ENCODE measurements around the gene SPAG7.

The SPAG7 gene

DNA sequence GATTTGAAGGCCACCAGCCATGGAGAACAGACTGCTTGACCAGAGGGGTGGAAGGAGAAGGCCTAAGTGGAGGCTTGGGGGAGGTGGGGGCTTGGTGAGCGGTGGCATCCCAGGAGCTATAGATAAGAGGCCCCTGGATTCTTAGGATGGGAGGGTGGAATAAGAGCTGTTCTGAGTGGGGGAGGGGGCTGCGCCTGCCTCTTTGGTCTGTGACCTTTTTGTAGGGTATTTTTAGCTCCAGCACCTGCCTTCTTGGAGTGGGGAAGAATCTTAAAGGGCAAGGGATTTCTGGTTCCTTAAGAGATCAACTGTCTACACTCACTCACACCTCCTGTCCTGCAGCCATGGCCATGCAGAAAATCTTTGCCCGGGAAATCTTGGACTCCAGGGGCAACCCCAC is 16.1 kb downstream of the SPAG7 start:
- H3K27ac ChIP-seq, result no peak overlapping the region

DNA sequence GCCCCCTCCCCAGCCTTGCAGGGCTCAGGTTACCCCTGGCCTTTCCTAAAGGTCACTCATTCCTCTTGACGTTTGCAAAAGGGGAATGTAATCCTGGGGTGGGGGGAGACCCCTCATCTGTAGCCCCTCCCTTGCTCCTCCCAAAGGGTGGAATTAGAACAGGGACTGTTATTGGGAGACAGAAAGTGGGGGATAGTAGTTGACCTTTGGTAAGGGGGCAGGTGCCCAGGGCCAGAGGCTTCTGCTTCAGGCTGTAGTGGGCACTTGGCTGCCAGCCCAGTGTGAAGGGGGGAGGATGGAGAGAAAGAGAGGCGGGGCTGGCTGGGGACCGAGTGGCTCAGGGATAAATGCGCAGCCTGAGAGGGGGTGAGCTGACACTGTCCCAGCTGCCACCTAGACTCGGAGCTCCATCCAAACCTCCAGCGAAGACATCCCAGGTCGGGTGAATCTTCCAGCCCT is 16.8 kb downstream of the SPAG7 start, which contains the start of gene ENO3:
ENO3 (plus strand) TSS at position 374 of the 459 bp plus-strand sequence. CDS start 711 bp downstream, outside the sequence.
- DNase-seq (ENCODE audit: low read depth, low spot score), result no peak
- peak within 1 kb of the TSS; percentile 99 for H3K27ac ChIP-seq

More for the DNA sequence above, 16.1 kb downstream of the SPAG7 start:
- DNase-seq (ENCODE audit: low read depth, low spot score), result no peak

DNA sequence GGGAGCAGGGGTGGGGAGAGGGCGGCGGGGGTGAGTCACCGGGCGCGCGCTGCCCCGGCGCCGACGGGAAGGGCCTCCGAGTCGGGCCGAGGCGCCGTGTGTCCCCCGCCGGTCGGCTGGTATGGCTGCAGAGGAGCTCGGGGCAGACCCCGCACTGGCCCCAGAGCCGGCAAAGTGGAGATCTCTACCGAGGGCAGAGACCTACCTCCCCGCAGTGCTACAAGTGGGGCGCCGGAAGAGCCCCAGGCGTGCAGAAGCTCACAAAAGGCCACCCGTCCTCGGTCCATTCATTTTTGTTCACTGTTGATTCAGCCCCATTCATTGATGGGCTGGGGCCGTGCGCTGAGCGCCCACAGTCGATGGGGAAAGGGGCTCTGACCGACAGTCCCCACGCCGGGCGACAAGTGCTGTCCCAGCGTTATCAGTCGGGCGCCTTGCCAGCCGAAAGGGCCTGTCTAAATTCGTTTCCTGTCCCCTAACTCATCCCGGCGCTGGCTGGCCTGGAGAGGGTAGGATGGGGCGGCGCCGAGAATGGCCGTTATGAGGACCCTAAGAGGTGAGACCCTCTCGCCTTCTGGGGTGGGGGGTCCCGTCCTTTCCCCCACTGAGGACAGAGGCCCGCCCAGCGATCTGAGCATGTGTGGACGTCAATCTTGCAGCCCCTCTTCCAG is 17.4 kb downstream of the SPAG7 start:
- peak overlapping the region; percentile 99 for H3K27ac ChIP-seq
- DNase-seq (ENCODE audit: low read depth, low spot score), result no peak

DNA sequence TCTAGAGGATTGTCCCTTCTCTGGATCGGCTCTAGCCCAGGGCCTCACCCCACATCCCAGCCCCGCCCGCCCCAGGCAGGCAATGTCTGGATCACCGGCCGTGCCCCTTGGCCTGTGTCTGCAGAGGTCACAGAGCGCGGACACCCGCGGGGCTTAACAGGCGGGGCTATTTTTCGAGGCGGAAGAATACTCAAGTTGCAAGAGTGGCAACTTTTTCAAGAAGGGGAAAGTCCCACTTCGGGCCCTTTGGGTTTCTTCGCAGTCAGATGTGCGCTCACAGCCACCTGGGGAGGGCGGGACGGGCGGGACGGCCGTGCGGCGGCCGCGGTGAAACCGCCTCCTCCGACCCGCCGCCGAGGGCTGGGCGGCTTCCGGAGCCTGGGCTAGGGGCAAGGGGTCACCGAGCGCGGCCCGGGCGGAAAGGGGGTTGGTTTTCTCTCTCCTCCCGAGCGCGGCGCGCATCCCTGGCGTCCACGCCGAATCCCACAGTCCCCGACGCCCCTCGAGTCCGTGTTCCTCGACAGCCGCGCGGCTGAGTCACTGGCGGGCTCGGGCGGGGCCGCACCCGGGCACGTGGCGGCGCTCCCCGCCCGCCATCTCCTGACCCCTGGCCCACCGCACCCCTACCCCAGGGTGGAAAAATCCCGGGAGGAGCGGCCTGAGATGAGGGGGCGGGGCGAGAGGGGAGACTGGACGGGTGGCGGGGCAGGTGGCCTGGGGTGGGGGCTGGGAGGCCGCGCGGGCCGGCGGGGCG is 18.1 kb downstream of the SPAG7 start:
- DNase-seq (ENCODE audit: low read depth, low spot score), result peak; percentile 37
- H3K27ac ChIP-seq, result peak overlapping the region; percentile 99

DNA sequence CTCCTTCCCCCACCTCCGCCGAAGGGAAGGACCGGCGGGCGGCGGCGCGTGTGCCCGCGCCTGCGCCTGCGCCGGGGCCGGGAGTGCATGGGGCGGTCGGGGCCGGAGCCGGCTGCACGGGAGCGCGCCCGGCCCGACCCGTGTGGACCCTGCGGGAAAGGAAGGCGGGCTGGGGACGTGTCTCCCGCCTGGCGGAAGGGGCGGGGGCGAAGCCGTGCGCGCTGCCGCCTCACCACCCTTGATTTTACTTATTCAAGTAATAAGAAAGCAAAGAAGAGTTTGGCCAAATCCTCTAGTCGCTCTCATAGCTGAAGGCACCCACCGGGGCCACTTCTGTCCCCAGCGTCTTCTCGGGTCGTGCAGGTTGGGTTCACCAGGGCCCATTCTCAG is 18.7 kb downstream of the SPAG7 start:
- H3K27ac ChIP-seq, result peak overlapping the region; percentile 99
- peak; percentile 40 for DNase-seq (ENCODE audit: low read depth, low spot score)

DNA sequence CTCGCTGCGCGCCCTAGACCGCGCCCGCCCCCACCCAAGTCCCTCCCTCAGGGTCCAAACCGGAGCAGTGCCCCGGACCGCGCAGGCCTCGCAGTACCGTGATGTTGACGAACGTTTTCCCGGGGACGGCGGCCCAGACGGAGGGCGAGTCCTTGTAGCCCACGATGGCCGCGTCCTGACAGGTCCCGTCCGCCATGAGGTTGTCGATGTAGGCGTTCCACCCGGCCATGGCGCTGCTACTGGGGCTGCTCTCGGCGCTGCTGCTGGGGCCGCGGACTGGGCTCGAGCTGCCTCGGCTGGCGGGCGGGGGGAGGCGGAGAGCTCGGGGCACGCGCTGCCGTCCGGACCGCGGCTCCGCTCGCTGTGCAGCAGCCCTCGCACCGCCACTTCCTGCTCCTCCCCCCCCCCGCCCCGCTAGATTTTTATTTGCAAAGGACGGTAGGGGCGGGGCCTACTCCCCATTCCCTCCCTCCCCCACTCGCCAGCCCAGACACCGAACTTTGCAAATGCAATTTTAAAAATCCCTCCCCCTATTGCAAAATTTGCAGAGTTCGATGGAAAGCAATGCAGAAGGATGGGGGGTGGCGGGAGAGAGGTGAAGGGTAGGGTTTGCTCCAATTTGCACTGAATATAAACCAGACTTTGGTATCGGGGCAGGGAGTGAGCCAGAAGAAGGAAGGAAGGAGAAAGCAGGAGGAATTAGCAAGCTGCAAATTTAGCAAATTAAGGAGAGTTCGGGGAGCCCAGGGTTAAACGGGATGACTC is 19.3 kb downstream of the SPAG7 start, which contains the start of gene PFN1:
PFN1 (minus strand) TSS at position 365 of the 765 bp plus-strand sequence; CDS start at position 229, 136 bp downstream.
- H3K27ac ChIP-seq, result peak within 1 kb of the TSS; percentile 99
- DNase-seq (ENCODE audit: low read depth, low spot score), result peak; percentile 53

DNA sequence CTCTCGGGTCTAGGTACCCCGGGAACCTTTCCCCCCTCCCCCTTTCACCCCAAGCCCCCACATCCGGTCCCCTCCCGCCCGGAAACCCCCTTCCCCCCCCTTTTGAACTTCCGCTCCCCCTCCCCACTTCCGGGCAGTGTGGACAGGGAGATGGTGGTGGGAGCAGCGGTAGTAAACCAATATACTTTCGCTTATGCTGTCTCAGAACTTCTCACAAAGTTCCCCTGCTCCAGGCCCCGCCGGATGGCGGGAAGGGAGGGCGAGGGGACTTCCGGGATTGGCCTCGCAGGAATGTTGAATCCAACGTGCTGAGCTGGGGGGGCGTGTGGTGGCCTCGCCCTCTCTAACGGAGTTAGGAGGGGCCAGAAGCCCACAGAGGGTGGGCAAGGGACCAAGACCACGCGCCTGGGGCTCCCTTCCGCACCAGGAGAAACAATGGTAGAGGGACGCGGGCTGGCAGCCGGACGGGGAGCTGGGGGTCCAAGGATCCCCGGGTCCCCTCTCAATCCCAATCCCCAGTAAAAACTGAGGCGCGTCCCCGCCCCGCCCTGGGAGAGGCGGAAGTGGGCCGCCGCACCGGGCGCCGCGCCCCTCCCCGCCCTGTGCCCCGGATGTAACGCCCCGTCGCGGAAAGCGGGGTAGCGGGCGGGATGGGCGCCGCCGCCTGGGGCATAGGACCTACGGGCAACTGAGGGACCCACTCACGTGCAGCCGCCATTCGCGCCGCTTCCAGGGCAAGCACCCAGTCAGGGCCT is 20.0 kb downstream of the SPAG7 start:
- no peak for DNase-seq (ENCODE audit: low read depth, low spot score)
- peak overlapping the region; percentile 99 for H3K27ac ChIP-seq

DNA sequence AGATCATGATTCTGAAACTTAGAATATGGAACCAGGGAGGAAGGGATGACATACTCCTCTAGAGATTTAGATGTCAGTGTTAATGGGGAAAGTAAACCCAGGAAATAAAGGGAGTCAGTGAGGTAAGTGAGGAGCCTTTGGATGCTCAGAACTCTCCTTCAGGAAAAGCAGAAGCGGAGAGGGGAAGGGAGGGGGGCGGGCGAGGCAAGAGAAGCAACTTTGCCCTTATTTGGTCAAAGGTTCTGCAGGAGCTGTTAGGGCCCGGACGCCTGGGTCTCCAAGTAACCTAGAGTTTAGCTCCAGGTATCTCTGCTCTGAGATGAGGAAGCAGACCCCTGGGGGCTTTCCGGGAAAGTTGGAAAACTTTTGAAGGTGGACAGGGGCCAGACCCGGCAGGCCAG is 20.6 kb downstream of the SPAG7 start:
- DNase-seq (ENCODE audit: low read depth, low spot score), result no peak
- peak overlapping the region; percentile 99 for H3K27ac ChIP-seq

DNA sequence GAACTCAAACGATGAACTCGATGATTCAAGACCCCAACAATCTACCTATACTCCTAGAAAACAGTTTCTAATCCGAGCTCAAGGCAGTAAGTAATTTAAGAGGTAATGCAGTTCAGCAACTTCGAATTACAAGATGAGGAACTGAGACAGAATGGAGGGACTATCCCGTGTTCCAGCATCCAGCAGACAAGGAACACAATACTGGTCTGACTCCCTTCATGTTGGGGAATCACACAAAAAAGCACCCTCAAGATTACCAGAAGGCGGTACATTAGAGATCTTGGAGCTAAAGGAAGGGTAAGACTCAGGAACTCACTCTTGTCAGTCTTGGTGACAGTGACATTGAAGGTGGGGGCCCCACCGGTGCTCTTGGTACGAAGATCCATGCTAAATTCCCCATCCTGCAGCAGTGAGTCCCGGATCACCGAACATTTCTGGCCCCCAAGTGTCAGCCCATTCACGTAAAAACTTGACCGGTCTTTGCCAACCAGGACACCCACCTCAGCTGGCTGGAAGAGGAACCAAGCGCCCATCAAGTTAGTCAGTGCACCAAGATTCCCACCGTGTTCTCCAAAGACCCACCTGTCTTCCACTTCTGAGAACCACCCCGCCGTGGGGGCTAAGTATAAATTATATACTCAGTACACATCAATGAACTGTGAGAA is 21.2 kb downstream of the SPAG7 start:
- H3K27ac ChIP-seq, result peak overlapping the region; percentile 99
- no peak for DNase-seq (ENCODE audit: low read depth, low spot score)

DNA sequence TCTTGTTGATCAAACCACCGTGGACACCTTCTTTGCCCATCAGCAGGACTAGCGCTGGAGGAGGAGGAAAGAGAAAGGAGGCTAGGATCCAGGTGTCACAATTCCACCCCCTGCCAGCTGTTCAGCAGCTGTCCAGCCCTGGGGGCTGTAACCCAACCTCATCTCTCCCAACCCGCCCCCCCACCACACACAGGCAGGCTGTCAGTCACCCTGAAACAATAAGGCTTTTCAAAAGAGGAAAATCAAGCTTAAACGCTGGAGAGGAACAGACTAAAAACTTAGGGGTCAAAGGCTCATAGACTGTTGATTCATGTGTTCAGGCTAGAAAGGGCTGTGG is 21.7 kb downstream of the SPAG7 start:
- H3K27ac ChIP-seq, result peak overlapping the region; percentile 99
- no peak for DNase-seq (ENCODE audit: low read depth, low spot score)

DNA sequence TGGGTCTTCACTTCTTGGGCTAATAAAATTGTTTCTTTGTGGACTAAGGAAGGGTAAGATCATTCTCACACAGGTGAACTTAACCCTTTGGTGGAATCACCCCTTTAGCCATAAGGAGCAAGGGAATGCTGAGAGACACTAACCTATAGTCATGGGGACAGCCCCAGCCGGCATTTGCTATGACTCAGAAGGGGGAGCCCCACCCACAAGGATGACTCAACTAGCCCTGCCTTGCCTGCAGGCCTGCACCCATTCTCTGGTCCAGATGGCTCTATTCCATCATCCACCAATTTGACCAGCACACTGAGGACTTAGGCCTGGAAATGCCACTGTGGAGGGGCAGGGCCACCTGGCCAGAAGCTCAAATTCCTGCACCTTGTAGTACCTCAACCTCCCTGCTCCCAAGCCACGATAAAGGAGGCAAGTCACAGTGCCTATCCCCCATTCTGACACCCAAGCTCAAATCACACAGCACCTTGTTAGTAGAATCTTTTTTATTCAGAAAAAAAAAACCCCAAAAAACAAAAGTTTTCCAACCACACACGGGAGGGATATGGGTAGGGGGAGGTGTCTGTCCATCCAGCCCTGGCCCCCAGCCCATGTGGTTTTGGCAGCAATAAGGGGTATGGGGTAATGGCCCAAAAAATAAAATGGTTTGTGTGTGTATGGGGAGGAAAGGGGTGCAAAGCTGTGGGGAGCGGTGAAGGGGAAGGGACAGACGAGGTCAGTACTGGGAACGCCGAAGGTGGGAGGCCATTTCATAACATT is 22.3 kb downstream of the SPAG7 start:
- peak; percentile 64 for DNase-seq (ENCODE audit: low read depth, low spot score)
- H3K27ac ChIP-seq, result peak overlapping the region; percentile 99

DNA sequence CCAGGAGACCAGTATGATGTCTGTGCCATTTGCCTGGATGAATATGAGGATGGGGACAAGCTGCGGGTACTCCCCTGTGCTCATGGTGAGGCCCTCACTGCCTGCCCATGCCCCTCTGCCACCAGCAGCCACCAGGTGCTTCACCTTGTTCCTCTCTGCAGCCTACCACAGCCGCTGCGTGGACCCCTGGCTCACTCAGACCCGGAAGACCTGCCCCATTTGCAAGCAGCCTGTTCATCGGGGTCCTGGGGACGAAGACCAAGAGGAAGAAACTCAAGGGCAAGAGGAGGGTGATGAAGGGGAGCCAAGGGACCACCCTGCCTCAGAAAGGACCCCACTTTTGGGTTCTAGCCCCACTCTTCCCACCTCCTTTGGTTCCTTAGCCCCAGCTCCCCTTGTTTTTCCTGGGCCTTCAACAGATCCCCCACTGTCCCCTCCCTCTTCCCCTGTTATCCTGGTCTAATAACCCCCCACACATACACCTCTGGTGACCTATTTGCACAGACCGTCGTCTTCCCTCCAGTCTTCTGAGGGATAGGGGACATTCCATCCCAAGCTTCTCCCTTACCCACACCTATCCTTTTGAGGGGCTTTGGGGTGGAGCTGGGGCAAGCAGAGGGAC is 23.0 kb downstream of the SPAG7 start:
- no peak for DNase-seq (ENCODE audit: low read depth, low spot score)
- H3K27ac ChIP-seq, result peak overlapping the region; percentile 99

DNA sequence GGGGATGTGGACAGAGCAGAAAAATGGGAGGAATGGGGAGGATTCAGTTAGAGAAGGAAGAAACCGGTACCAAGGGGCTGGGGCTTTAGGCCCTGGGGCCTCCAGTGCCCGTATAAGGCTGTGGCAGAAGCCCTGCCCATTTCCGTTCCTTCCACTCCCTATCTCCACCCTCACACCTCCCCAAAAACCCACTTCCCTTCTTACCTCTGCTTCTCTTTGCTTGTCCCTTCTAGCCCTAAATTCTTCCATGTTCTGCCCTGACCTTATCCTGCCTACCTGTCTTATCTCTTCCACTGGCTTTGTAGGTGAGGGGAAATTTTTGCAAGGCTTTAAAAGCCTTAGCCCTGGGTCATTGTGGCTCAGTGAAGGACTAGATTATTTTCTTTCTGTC is 23.5 kb downstream of the SPAG7 start:
- no peak for DNase-seq (ENCODE audit: low read depth, low spot score)
- H3K27ac ChIP-seq, result peak overlapping the region; percentile 99

DNA sequence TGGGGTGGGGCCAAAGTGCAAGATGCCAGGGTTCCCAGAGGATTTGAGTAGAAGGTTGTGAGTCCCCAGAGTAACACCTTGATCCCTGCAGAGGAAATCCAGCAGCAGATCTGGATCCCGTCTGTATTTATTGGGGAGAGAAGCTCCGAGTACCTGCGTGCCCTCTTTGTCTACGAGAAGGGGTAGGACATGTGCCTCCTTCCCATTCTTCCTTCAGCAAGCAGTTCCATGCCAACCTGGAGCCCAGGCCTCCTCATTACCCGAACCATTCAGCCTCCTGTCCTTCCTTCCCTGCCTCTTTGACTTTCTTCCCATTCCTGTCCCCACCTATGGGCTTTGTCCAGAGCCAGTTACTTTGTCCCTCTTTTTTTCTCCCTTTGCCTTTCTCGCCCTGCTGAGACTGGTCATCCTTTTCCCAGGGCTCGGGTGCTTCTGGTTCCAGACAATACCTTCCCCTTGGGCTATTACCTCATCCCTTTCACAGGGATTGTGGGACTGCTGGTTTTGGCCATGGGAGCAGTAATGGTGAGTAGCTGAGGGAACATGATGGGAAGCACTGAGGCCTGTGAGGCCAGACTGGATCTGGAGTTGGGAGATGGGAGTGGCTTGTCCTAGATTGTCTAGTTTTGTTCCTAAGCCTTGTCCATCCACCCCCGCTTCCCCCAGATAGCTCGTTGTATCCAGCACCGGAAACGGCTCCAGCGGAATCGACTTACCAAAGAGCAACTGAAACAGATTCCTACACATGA is 24.7 kb downstream of the SPAG7 start:
- peak overlapping the region; percentile 99 for H3K27ac ChIP-seq
- DNase-seq (ENCODE audit: low read depth, low spot score), result no peak

DNA sequence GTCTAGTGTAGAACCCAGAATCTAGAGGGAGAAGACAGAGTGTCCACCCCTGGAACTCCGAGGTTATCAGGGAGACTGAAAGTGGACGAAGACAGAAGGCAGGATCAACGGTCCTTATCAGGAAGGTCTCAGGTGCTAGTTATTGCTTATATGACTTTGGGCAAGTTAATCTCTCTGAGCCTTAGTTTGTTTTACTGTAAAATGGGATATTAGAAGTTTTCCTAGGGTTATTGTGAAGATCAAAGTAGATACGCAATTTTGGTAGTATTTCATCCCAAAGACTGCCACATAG is 26.4 kb downstream of the SPAG7 start:
- H3K27ac ChIP-seq, result peak overlapping the region; percentile 96
- DNase-seq (ENCODE audit: low read depth, low spot score), result no peak

DNA sequence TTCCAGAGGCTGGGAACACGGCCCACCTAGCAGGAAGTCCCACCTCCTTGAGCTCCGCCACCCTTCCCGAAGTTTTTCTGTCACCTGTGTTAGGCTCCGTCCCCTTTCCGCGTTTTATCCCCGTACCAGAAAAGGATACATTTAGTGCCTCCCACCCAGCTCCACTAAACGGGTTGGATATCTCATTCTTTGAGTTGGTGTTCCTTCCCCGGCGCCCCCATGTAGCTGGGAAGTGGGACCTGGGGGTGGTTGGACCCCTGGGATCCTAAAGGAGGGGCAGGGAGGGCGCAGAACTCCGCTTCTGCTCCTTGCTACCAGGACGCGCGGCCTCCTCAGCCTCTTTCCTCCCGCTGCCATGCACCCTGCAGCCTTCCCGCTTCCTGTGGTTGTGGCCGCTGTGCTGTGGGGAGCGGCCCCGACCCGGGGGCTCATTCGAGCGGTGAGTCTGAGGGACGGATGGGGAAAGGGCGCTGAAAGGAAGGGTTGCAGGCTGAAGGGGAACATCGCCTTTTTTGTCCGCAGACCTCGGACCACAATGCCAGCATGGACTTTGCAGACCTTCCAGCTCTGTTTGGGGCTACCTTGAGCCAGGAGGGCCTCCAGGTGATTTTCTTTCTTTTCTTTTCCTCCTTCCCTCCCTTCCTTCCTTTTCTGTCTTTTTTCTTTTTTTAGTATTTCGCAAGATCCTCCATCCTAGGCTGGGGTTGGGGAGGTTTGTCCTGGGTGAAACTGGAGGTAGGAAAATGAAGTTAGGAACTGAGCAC is 26.9 kb downstream of the SPAG7 start:
- peak overlapping the region; percentile 96 for H3K27ac ChIP-seq
- DNase-seq (ENCODE audit: low read depth, low spot score), result no peak

Data from epithelial cell of prostate (primary cell).